Endothelial cell of umbilical vein (primary cell): ENCODE measurements around the gene TBC1D7. TPM values are rescaled to one million over a fixed set of nuclear protein-coding genes. Genes with fewer than 3 reads are reported as not detected.

Experiments used
- BruUV-seq: library from RNA; stranded (reverse); fragments of 400-500 nt; replicated peaks from 2 replicates; lab custom pipeline; 2021; lab: Mats Ljungman, UMichigan
- CTCF ChIA-PET: fragments of 300-600, 350-600 bp; sonication (Branson Sonifier 250); formaldehyde crosslinking; loops from one replicate; lab custom pipeline; 2021; ENCODE audit warnings: antibody characterized with exemption, inconsistent platforms; lab: Charles Lee
- POLR2A ChIA-PET: fragments of 300-600, 350-600 bp; sonication (Branson Sonifier 250); formaldehyde crosslinking; loops from one replicate; lab custom pipeline; 2021; ENCODE audit warnings: antibody characterized with exemption, inconsistent platforms; lab: Charles Lee
- DNase-seq: peaks from one replicate; pipeline ENCODE4 v3.0.0-alpha.2; 2011; ENCODE audit warnings: low read depth, low spot score
- FAIRE-seq: peaks from 2 replicates; lab custom pipeline; 2011; peaks lifted over from hg19 to GRCh38; lab: Jason Lieb, UNC
- H2AFZ ChIP-seq: 2 replicates; pipeline ENCODE4 v1.6.0; 2012; ENCODE audit warnings: low read depth, low read length, control low read depth, inconsistent platforms
- H3K27ac ChIP-seq: 2 replicates; pipeline ENCODE4 v1.5.1; 2011; ENCODE audit warnings: low read depth, mild to moderate bottlenecking, control low read depth, low read length, moderate library complexity; ENCODE audit not compliant: insufficient read depth
- H3K27me3 ChIP-seq, 2 experiments: 2 replicates each; pipeline versions ENCODE4 v1.6.0 to v1.6.1; 2011; ENCODE audit warnings: low read length in 2 of 2, mixed read lengths in 1 of 2; ENCODE audit not compliant: control insufficient read depth in 2 of 2, insufficient read depth in 2 of 2
- H3K36me3 ChIP-seq, 2 experiments: 2 replicates in 1 of 2; 3 replicates in 1 of 2; pipeline ENCODE4 v1.5.1; 2011; ENCODE audit warnings: low read length in 2 of 2, mild to moderate bottlenecking in 1 of 2, moderate library complexity in 1 of 2; ENCODE audit not compliant: control insufficient read depth in 2 of 2, insufficient read depth in 2 of 2; ENCODE audit errors: extremely low read depth in 1 of 2
- H3K4me1 ChIP-seq: 3 replicates; pipeline ENCODE4 v1.5.1; 2011; ENCODE audit warnings: mild to moderate bottlenecking, low read length; ENCODE audit not compliant: control insufficient read depth, insufficient read depth; ENCODE audit errors: extremely low read depth
- H3K4me2 ChIP-seq: 2 replicates; pipeline ENCODE4 v1.6.1; 2011; ENCODE audit warnings: low read length, control low read depth, mixed read lengths; ENCODE audit not compliant: insufficient read depth
- H3K4me3 ChIP-seq, 3 experiments: fragments of 200-600 bp in 1 of 3; sonication (generic), shearing (Covaris generic) in 1 of 3; replicated peaks in 1 of 3; 2 replicates each; pipeline ENCODE4 v1.5.1; 2011 to 2016; ENCODE audit warnings: control low read depth in 3 of 3, low read length in 3 of 3, mild to moderate bottlenecking in 2 of 3, inconsistent platforms in 1 of 3, low read depth in 1 of 3, moderate library complexity in 1 of 3; ENCODE audit not compliant: insufficient read depth in 1 of 3
- H3K79me2 ChIP-seq: 2 replicates; pipeline ENCODE4 v1.6.0; 2012; ENCODE audit warnings: low read length, inconsistent platforms; ENCODE audit not compliant: control insufficient read depth, insufficient read depth
- H3K9ac ChIP-seq: replicated peaks from 2 replicates; pipeline ENCODE3; 2011; ENCODE audit warnings: low read length, control low read depth; ENCODE audit not compliant: insufficient read depth; ENCODE audit errors: extremely low read depth
- H3K9me1 ChIP-seq: replicated peaks from 3 replicates; pipeline ENCODE4 v1.6.0; 2011; ENCODE audit warnings: mild to moderate bottlenecking, low read length; ENCODE audit not compliant: control insufficient read depth, insufficient read depth; ENCODE audit errors: extremely low read depth
- H3K9me3 ChIP-seq: replicated peaks from 2 replicates; pipeline ENCODE4 v1.5.1; 2012; ENCODE audit warnings: low read length, inconsistent platforms; ENCODE audit not compliant: control insufficient read depth, insufficient read depth
- H4K20me1 ChIP-seq: replicated peaks from 2 replicates; pipeline ENCODE3; 2011; ENCODE audit warnings: mild to moderate bottlenecking, low read length; ENCODE audit not compliant: control insufficient read depth, insufficient read depth; ENCODE audit errors: extremely low read depth
- CTCF ChIP-seq, 2 donors: IDR thresholded peaks; 1 replicate in 1 of 2; 2 replicates in 1 of 2; pipeline ENCODE4 v1.5.1; 2011; ENCODE audit warnings: low read length in 2 of 2, mild to moderate bottlenecking in 2 of 2, moderate library complexity in 2 of 2, control low read depth in 1 of 2, inconsistent platforms in 1 of 2, low read depth in 1 of 2; ENCODE audit not compliant: insufficient read depth in 1 of 2; ENCODE audit errors: extremely low read depth in 1 of 2
- EZH2 ChIP-seq: IDR thresholded peaks from 2 replicates; pipeline ENCODE4 v1.6.1; 2012; ENCODE audit warnings: borderline replicate concordance, low read depth, mild to moderate bottlenecking, moderate library complexity, low read length, inconsistent platforms; ENCODE audit not compliant: severe bottlenecking
- FOS ChIP-seq: IDR thresholded peaks from 2 replicates; pipeline ENCODE4 v1.6.1; 2011; ENCODE audit warnings: mild to moderate bottlenecking, low read length, moderate library complexity, borderline replicate concordance; ENCODE audit not compliant: insufficient read depth
- GATA2 ChIP-seq: IDR thresholded peaks from 2 replicates; pipeline ENCODE4 v1.7.0; 2011; ENCODE audit warnings: low read depth, mild to moderate bottlenecking, moderate library complexity, mixed read lengths, low read length; ENCODE audit not compliant: insufficient read length, insufficient read depth
- JUN ChIP-seq: IDR thresholded peaks from 2 replicates; pipeline ENCODE4 v1.6.1; 2011; ENCODE audit warnings: borderline replicate concordance, low read depth; ENCODE audit not compliant: insufficient read length, insufficient read depth
- MAX ChIP-seq: IDR thresholded peaks from 2 replicates; pipeline ENCODE4 v1.6.1; 2011; ENCODE audit not compliant: insufficient read depth, insufficient read length
- MYC ChIP-seq: IDR thresholded peaks from one replicate; pipeline ENCODE4 v1.6.1; 2011; ENCODE audit warnings: mild to moderate bottlenecking, low read depth, low read length
- POLR2A ChIP-seq: IDR thresholded peaks from 2 replicates; pipeline ENCODE4 v1.6.1; 2012; ENCODE audit warnings: low read depth, mild to moderate bottlenecking, control low read depth, low read length
- POLR2AphosphoS5 ChIP-seq: IDR thresholded peaks from 2 replicates; pipeline ENCODE4 v1.6.1; 2012; ENCODE audit warnings: low read depth, mild to moderate bottlenecking, control low read depth, low read length, moderate library complexity; ENCODE audit not compliant: insufficient read depth
- dilution Hi-C: fragments of 300-500 bp; cut with MboI; formaldehyde crosslinking; loops from one replicate; pipeline ENCODE4 v1.15.0; 2019; ENCODE audit warnings: low sequenced_read_pairs; ENCODE audit not compliant: extremely low pct_ligation_motif_present
- intact Hi-C: fragments of 100-400 bp; cut with micrococcal nuclease; formaldehyde crosslinking; loops from one replicate; pipeline ENCODE4 v1.10.0; 2022
- polyA plus RNA-seq, 4 experiments: library from polyadenylated mRNA; depleted of rRNA in 3 of 4; stranded (reverse) in 3 of 4; unstranded in 1 of 4; fragments of >200 nt; gene quantifications; 2 replicates each; pipeline versions ENCODE4 v1.2.1 to v1.2.3, GENCODE V29; 2011 to 2012; ENCODE audit warnings: missing spikeins in 1 of 4
- total RNA-seq: library from RNA; stranded (reverse); gene quantifications from 2 replicates; pipeline ENCODE4 v1.2.3, GENCODE V29; 2021

Gene TBC1D7
- total and polyA plus RNA-seq, 2 donors (not counting 3 experiments of a cell fraction or from before 2014, with no cell fraction given) = 26.6 to 28.1 TPM

GRCh38 chr6:13304580-13305260 lies 23.6 kb downstream of the TBC1D7 start:
- FAIRE-seq (no peak), DNase-seq (no peak)
- ChIA-PET CTCF (interaction anchor here (1.2 to 3.5 kb wide), 5 partner anchors 27 to 393 kb away, joined by 3 to 23 read pairs (median 13); partner anchors contain the start of genes NOL7 and SIRT5), POLR2A (no interaction called here)
- H3K36me3 ChIP-seq = peaks cover 0 to 4% of the 10 kb centered on the region in 2 experiments
- H3K27me3 ChIP-seq = no peaks in the 10 kb centered on the region
- H3K4me2 ChIP-seq = no peak overlapping the region
- H3K9me3 ChIP-seq = no peaks in the 10 kb centered on the region
- no peak overlapping the region for H2AFZ ChIP-seq
- H3K9ac ChIP-seq = peak overlapping the region; percentile 72
- H3K27ac ChIP-seq = no peak overlapping the region
- no peak for TF ChIP-seq JUN
- TF ChIP-seq CTCF (IDR thresholded peaks at IDR 0.05; ENCODE audit: extremely low read depth in 1 of 2, insufficient read depth in 1 of 2, low read depth in 1 of 2, low read length in 2 of 2) = no peak
- TF ChIP-seq FOS = no peak
- no peak for TF ChIP-seq MYC
- no peak for TF ChIP-seq POLR2A
- no peak for TF ChIP-seq EZH2
- no peak for TF ChIP-seq GATA2
- no peak for TF ChIP-seq POLR2AphosphoS5
- TF ChIP-seq MAX = no peak
- H3K4me1 ChIP-seq = peaks cover 49% of the 10 kb centered on the region
- H4K20me1 ChIP-seq = no peaks in the 10 kb centered on the region
- H3K9me1 ChIP-seq = no peaks in the 10 kb centered on the region
- dilution Hi-C loops (no loop called here), intact Hi-C loops (loop anchor here (10.0 kb wide), 3 partner anchors 390 to 670 kb away; partner anchors contain the start of gene RANBP9)
- no TSS peak for BruUV-seq
- H3K79me2 ChIP-seq = no peaks in the 10 kb centered on the region
- H3K4me3 ChIP-seq = no peak overlapping the region
